ENCODE measurements around the gene IGLON5.

The IGLON5 gene

DNA sequence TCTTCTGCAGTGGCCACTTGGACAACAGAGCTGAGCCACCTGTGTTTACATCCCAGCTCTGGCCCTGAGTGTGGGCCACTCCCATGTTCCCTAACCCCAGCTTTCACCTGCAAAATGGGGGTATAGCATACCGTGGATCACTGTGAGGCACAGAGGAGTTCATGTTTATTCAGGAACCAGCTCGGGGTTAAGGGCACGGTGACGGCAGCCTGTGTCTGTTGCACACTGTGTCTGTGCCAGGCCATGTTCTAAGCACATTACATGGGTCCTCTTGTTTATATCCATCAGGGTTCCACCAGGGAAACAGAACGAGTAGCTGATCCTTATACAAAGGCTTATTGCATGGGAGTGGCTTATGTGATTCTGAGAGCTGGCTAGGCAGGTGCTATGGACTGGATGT is 14.0 kb upstream of the IGLON5 start:
- Histone ChIP-seq H3K9ac (ENCODE audit: low read length) (no peak overlapping the region), H3K27me3 (ENCODE audit: low read length) (no peaks in the 10 kb centered on the region; the same call in 1 of the 2 replicates), H3K4me2 (ENCODE audit: low read depth, low read length, poor library complexity, severe bottlenecking) (no peak overlapping the region), H3F3A (ENCODE audit: insufficient read depth) (no peaks in the 10 kb centered on the region), H3K9me2 (replicated peaks; ENCODE audit: insufficient read depth, low read length) (no peaks in the 10 kb centered on the region), H3K36me3 (ENCODE audit: low read length) (no peaks in the 10 kb centered on the region), H2AFZ (ENCODE audit: low read depth, low read length, severe bottlenecking) (no peak overlapping the region), H4K20me1 (ENCODE audit: low read depth, low read length) (no peaks in the 10 kb centered on the region), H3K9me3 (ENCODE audit: insufficient read depth, low read length) (no peaks in the 10 kb centered on the region), H3K27ac (ENCODE audit: low read depth, low read length) (no peak overlapping the region), H3K4me3 (ENCODE audit: insufficient read depth, low read length, poor library complexity, severe bottlenecking) (no peak overlapping the region), H3K79me2 (ENCODE audit: insufficient read depth, low read length) (no peaks in the 10 kb centered on the region)
- TF ChIP-seq EZH2phosphoT487 (conservative IDR thresholded peaks at IDR 0.05; ENCODE audit: low read length) (no peak), CTCF (IDR thresholded peaks at IDR 0.05; ENCODE audit: insufficient read depth, low read length, poor library complexity, severe bottlenecking) (no peak)

- Histone ChIP-seq H3K27me3 (ENCODE audit: low read length) (no peaks in the 10 kb centered on the region; the same call in 1 of the 2 replicates), H3K4me3 (ENCODE audit: insufficient read depth, low read length, poor library complexity, severe bottlenecking) (no peak overlapping the region), H3K4me2 (ENCODE audit: low read depth, low read length, poor library complexity, severe bottlenecking) (no peak overlapping the region), H3K9ac (ENCODE audit: low read length) (no peak overlapping the region), H3K79me2 (ENCODE audit: insufficient read depth, low read length) (no peaks in the 10 kb centered on the region), H3F3A (ENCODE audit: insufficient read depth) (no peaks in the 10 kb centered on the region), H2AFZ (ENCODE audit: low read depth, low read length, severe bottlenecking) (no peak overlapping the region), H3K36me3 (ENCODE audit: low read length) (no peaks in the 10 kb centered on the region), H3K27ac (ENCODE audit: low read depth, low read length) (no peak overlapping the region), H4K20me1 (ENCODE audit: low read depth, low read length) (no peaks in the 10 kb centered on the region), H3K9me2 (replicated peaks; ENCODE audit: insufficient read depth, low read length) (no peaks in the 10 kb centered on the region), H3K9me3 (ENCODE audit: insufficient read depth, low read length) (no peaks in the 10 kb centered on the region; the same call in 1 of the 2 replicates)
- TF ChIP-seq CTCF (IDR thresholded peaks at IDR 0.05; ENCODE audit: insufficient read depth, low read length, poor library complexity, severe bottlenecking) (no peak), EZH2phosphoT487 (conservative IDR thresholded peaks at IDR 0.05; ENCODE audit: low read length) (no peak)
These were observed 10.2 kb upstream of the IGLON5 start for GRCh38 chr19:51301266-51301665.

DNA sequence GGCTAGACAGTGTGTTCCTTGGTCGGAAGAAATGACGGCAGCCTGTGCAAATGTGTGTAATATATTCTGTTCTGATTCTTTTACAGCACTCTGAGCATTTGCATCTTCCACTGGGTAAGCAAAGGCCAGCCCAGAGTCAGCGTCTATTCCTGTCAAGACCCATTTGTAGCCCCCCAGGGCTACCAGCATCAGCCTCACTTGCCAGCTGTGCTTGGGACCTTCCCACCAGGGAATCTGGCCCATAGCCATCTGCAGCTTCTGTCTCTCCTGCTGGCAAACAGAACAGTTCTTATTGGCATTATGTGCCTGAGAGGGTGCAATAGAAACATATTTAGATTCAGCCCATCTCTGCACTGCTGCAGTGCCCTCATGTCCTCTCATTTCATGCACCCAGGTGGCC is 6.0 kb upstream of the IGLON5 start:
- H3K27ac ChIP-seq (ENCODE audit: low read depth, low read length), result no peak overlapping the region
- no peaks in the 10 kb centered on the region for H4K20me1 ChIP-seq (ENCODE audit: low read depth, low read length)
- H2AFZ ChIP-seq (ENCODE audit: low read depth, low read length, severe bottlenecking), result no peak overlapping the region
- H3K9ac ChIP-seq (ENCODE audit: low read length), result no peak overlapping the region
- TF ChIP-seq EZH2phosphoT487 (conservative IDR thresholded peaks at IDR 0.05; ENCODE audit: low read length) (no peak), CTCF (IDR thresholded peaks at IDR 0.05; ENCODE audit: insufficient read depth, low read length, poor library complexity, severe bottlenecking) (no peak)
- no peaks in the 10 kb centered on the region; the same call in 1 of the 2 replicates for H3K27me3 ChIP-seq (ENCODE audit: low read length)
- H3K79me2 ChIP-seq (ENCODE audit: insufficient read depth, low read length), result no peaks in the 10 kb centered on the region
- H3K4me3 ChIP-seq (ENCODE audit: insufficient read depth, low read length, poor library complexity, severe bottlenecking), result no peak overlapping the region
- no peaks in the 10 kb centered on the region for H3K36me3 ChIP-seq (ENCODE audit: low read length)
- no peak overlapping the region for H3K4me2 ChIP-seq (ENCODE audit: low read depth, low read length, poor library complexity, severe bottlenecking)
- H3K9me3 ChIP-seq (ENCODE audit: insufficient read depth, low read length), result peaks cover 8% of the 10 kb centered on the region; the same call in 1 of the 2 replicates
- H3K9me2 ChIP-seq (replicated peaks; ENCODE audit: insufficient read depth, low read length), result no peaks in the 10 kb centered on the region
- H3F3A ChIP-seq (ENCODE audit: insufficient read depth), result no peaks in the 10 kb centered on the region

All from SU-DHL-6 (cell line).